Loucy (cell line): ENCODE data around the gene NFKBIA.

Source experiments
- CTCF ChIP-seq: fragments of 200-600 bp; sonication (generic); conservative IDR thresholded peaks from 2 replicates; pipeline ENCODE4 v1.5.1; 2014; ENCODE audit warnings: mild to moderate bottlenecking, antibody characterized with exemption, low read length
- EZH2phosphoT487 ChIP-seq: fragments of 200-600 bp; IDR thresholded peaks from 2 replicates; pipeline ENCODE4 v1.6.1; 2018; ENCODE audit warnings: antibody characterized with exemption, mild to moderate bottlenecking, moderate library complexity, borderline replicate concordance

- TF ChIP-seq CTCF, result no peak
- TF ChIP-seq EZH2phosphoT487, result no peak
These were observed 30.6 kb upstream of the NFKBIA start for GRCh38 chr14:35435177-35435576.
